GM21786 (cell line): Measurements from ENCODE around the gene CKLF.
"Not testable (repeated sequence)": the region's sequence is repeated elsewhere in the genome, so short reads cannot be mapped to it uniquely, and the experiment has no call there.

ENCODE experiments used
- ATAC-seq: cut with Tn5 transposase; IDR thresholded peaks from one replicate; pipeline ENCODE4 v1.9.1; 2021; ENCODE audit not compliant: unreplicated experiment

The CKLF gene

GRCh38 chr16:66552286-66553177 is at the start of gene CKLF:
Gene CKLF, plus strand, starts transcription at chr16:66552576. Its CDS starts 140 bp downstream, at chr16:66552716.
- peak; percentile 60 for ATAC-seq

GRCh38 chr16:66503030-66503429 is 49.3 kb upstream of the CKLF start:
- no peak for ATAC-seq

GRCh38 chr16:66503612-66504011 is 48.8 kb upstream of the CKLF start:
- ATAC-seq = no peak

- ATAC-seq = no peak
Observed at GRCh38 chr16:66507731-66508239, 44.6 kb upstream of the CKLF start.

DNA sequence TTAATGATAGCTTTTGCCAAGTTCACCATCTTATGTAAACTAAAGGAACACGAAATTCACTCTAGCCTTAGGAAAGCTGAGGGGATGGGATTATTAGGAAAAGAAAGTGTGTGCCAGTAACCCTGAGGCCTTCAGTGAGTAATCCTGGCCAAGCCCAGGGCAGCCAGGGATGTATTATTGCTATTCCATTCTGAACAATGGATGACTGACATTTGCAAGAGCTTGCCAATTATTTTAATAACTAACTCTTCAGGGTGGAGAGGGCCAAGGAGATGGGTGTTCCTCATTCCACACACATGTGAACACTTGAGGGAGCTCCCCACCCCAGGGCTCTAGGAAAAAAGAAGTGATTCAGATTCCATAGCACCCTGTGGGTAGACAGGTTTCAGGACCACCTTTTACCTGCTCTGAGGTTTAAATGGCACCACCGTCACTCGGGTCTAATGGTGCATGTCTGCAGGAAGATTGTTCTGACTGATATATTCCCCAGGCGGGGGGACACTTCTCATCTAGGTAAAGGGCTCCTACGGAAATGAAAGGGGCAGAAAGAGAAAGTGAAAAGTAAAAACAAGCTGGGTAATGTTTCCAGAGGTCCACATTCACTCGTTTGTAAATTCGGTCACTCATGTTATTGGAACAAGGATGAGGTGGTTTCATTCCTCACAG is 44.0 kb upstream of the CKLF start:
- peak; percentile 60 for ATAC-seq

DNA sequence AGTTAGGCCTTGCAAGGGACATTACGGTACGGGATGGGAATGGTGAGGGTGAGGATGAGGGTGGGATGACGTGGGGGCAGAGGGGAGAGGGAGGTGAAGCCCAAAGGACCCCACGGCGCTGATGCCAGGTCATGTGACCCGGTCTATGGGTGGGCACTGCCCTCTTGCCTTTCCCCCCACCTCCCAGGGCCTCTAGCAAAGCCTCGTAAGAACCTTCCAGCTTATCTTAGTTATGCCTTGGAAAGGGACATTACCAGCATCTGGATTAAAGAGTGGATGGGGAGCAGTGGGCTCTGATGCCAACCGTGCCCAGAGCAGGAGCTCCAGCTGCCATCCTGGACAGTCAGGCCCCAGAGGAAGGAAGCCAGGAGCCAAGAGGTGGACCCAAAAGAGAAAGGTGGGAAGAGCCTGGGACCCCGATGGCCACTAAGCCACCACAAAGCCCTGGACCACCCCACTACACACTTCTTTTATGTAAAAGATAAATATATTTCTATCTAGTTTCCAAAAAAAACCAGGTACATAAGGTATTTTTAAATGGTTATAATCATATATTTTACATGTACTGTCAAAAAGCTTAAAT is 43.4 kb upstream of the CKLF start:
- no peak for ATAC-seq

GRCh38 chr16:66509576-66509975 is 42.8 kb upstream of the CKLF start:
- no peak for ATAC-seq

DNA sequence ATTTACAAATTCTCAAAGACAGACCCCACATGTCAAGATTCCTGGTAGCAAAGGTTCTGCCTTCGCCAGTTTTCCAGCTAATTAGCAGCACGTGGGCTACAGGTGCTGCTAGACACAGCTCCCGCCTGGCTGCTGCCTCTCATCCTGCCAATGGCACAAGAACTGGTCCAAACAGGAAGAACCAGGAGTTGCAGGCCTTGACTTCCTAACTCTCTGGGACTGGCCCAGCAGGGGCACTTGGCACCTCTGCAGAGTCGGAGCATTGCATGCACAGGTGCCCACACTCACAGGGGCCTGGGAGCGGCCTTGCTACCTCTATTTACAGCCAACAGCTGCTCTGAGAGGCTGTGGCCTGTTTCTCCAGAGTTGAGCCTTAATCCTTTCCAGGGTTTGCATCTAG is 42.1 kb upstream of the CKLF start:
- no peak for ATAC-seq

- ATAC-seq = no peak
Observed at GRCh38 chr16:66510711-66511601, 41.4 kb upstream of the CKLF start.

GRCh38 chr16:66511602-66512271 is 40.6 kb upstream of the CKLF start:
- ATAC-seq = no peak

DNA sequence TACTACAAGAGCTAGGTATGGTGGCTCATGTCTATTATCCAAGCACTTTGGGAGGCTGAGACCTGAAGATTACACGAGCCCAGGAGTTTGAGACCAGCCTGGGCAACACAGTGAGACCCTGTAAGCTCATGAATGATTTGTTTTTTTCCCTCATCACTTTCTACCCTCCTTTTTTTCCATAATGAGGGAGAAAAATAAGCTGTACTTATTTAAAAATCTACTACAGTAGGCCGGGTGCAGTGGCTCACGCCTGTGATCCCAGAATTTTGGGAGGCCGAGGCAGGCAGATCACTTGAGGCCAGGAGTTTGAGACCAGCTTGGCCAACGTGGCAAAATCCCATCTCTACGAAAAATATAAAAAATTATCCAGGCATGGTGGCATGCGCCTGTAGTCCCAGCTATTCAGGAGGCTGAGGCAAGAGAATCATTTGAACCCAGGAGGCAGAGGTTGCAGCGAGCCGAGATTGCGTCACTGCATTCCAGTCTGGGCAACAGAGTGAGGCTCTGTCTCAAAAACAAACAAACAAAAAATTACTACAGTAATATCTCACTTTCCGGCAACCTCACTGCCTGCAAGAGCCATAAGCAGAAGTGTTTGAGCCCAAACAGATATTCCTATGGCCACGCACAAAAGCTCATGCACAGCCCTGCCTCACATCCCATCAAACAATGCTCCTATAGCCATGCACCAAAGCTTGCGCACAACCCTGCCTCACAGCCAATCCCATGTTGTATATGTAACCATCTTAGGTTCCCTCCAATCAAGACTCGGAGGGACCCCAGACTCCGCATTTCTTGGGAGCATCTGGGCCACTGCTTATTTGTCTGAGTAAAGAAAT is 39.9 kb upstream of the CKLF start:
- ATAC-seq = no peak

GRCh38 chr16:66513111-66513723 is 39.2 kb upstream of the CKLF start:
- no peak for ATAC-seq

DNA sequence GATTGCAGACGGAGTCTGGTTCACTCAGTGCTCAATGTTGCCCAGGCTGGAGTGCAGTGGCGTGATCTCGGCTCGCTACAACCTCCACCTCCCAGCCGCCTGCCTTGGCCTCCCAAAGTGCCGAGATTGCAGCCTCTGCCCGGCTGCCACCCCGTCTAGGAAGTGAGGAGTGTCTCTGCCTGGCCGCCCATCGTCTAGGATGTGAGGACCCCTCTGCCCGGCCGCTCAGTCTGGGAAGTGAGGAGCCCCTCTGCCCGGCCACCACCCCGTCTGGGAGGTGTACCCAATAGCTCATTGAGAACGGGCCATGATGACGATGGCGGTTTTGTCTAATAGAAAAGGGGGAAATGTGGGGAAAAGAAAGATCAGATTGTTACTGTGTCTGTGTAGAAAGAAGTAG is 38.0 kb upstream of the CKLF start:
- not testable (repeated sequence) for ATAC-seq

DNA sequence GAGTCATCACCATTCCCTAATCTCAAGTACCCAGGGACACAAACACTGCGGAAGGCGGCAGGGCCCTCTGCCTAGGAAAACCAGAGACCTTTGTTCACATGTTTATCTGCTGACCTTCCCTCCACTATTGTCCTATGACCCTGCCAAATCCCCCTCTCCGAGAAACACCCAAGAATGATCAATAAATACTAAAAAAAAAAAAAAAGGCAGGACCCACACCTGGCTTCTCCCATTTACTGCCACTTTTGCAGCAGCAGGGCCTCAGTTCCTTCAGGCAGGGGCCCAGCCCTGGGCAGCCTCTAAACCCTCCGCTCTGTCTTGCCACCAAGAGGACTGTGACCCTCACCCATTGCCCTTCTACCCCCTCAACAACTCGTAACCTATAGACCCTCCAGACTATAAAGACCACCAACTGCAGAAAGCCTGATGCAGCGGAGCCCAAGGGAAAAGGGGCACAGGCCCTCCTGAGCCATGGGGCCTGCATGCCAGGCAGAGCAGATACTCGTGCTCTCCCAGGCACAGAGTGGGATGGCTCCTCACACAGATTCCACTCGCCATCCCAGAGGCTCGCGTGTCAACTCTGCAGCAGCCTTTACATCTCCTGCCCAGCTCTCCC is 37.3 kb upstream of the CKLF start:
- ATAC-seq = not testable (repeated sequence)

- no peak for ATAC-seq
Observed at GRCh38 chr16:66515596-66516508, 36.5 kb upstream of the CKLF start.

DNA sequence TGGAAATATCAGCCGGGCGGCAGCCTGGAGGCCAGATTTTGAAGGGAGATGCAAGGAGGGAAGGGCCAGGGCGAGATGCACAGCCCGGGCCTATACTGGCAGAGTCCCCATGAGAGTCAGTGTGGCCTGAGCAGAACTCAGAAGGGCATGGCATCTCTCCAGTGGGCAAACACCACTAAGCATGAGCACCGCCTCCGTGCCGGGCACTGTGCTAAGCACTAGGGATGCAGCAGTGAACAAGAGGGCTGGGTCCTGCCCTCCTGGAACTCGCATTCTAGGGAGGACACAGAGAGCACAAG is 35.9 kb upstream of the CKLF start:
- ATAC-seq = no peak

DNA sequence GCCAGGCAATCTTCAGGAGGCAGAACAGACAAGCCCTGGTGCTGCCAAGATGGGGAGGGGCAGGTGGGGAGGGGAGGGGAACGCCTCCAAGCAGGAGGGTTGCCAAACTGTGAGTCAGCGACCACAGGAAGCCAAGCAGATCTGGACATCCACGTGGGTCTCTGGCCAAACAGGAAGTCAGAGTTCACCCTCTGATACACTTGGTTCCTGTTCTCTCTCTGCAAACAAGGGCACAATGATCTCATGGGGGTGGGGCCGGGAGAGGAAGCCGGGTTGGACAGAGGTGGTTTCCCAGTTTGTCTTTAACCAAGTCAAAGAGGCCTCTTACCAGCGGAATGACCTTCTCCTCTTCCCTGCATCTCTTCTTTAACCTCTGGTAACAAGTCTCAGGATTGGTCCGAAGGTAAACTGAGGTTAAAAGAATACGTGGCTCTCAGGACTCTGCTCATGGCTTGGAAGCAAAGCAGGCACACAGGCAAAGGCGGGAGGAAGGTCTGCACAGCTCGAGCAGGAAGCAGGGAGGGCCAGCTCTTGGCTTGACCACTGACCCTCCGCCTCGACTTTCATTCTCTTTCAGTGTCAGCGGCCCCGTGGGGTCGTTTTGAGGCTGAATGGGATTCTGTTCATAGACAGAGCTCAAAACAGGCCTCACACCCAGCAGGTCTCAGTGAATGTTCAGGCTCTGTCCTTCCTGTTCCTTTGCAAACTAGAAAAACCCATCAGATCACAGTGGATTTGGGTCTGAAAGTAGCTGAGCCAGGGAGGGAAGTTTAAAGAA is 35.4 kb upstream of the CKLF start:
- ATAC-seq = peak; percentile 99
